Measurements from ENCODE around the gene BZW2.
"Not testable (repeated sequence)": the region's sequence is repeated elsewhere in the genome, so short reads cannot be mapped to it uniquely, and the experiment has no call there.

BZW2 gene

DNA sequence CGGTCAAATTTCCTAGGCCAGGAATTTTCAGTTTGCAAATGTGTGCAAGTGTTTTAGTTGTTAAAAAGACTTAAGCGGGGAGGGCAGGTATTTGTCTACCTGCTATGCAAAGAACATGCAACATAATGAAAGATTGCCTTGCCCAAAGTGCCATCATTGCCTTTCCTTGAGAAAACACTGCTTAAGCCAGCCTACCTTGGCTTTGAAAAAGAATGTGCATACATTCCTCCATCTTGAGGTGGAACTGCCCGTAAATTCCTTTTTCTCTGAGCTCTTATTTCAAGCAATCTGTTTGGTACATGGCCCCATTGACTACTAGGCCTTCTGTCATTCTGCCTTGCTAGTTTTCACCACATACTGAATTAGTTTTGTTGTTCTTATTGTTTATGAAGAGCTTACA, 29.3 kb downstream of the BZW2 start:
- no peak for DNase-seq

GRCh38 chr7:16677978-16678494, 32.1 kb downstream of the BZW2 start:
- DNase-seq, result no peak

- not testable (repeated sequence) for DNase-seq
These were observed 32.9 kb downstream of the BZW2 start for GRCh38 chr7:16678645-16679566.

- no peak for DNase-seq
These were observed 39.0 kb downstream of the BZW2 start for GRCh38 chr7:16684935-16685334.

DNA sequence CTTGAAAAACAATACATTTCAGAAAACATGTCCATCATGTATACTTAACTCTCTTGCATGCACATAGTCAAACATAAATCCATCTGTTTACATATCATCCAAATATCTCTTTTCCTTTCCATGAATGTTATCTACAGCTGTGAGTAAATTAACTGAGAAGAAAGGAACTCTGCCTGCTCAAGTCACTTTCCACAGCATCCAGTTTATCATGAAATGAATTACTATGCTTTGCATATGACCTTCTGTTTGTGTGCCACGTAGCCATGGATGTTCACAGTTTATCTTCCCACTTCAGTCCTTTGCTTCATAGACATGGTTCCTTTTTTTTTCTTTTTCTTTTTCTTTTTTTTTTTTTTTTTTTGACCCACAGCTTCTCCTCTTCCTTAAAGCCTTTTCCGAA, 39.6 kb downstream of the BZW2 start:
- DNase-seq, result no peak

DNA sequence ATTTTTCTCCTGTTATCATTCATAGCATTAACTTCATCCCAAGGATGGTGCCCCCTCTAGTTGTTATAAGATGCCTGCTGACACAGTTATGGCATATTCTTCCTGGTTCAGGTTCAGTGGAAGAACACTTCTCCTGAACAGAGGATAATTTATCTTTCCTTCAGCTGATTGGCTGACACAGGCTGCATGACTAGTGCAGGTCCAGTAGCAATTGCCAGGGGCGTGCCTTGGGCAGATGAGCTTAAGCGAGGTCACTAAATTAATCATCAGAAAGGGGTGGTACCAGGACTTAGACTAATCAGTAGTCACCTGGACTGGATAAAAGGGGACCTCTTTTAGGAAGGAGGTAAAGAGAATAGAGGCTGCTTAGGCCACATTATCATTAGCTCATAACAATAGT, 42.3 kb downstream of the BZW2 start:
- DNase-seq, result no peak

GRCh38 chr7:16691241-16691640, 45.3 kb downstream of the BZW2 start:
- no peak for DNase-seq

- DNase-seq, result no peak
These were observed 47.8 kb downstream of the BZW2 start for GRCh38 chr7:16693601-16694318.

GRCh38 chr7:16694806-16695205, 48.8 kb downstream of the BZW2 start:
- no peak for DNase-seq

GRCh38 chr7:16695621-16696237, 49.7 kb downstream of the BZW2 start:
- DNase-seq, result no peak

DNA sequence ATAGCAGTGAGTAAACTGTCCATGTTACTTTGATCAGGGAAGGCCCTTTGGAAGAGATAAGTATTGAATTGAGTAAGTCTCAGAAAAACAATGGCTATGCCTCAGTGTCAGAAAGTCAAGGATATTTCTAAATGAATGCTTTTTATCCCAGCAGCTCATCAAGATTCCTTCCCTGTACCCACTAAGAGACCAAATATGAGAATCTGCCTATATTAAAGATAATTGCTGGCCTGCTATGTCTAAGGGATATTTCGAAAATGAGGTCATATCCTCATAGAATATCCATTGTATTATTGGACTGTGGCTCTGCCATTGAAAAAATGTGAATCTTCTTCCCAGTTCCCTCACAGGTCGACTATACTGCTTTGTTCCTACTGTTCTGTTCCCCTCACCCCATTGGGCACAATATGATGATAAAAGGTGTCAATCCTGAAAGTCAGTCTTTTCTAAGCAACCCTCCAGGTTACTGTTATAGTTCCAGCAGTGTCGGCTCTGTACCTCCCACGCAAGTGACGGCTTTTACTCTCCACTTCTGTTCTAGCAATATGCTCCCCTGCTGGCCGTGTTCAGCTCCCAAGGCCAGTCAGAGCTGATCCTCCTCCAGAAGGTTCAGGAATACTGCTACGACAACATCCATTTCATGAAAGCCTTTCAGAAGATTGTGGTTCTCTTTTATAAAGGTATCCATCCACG, 51.7 kb downstream of the BZW2 start:
- no peak for DNase-seq

- no peak for DNase-seq
These were observed 52.4 kb downstream of the BZW2 start for GRCh38 chr7:16698200-16698905.

DNA sequence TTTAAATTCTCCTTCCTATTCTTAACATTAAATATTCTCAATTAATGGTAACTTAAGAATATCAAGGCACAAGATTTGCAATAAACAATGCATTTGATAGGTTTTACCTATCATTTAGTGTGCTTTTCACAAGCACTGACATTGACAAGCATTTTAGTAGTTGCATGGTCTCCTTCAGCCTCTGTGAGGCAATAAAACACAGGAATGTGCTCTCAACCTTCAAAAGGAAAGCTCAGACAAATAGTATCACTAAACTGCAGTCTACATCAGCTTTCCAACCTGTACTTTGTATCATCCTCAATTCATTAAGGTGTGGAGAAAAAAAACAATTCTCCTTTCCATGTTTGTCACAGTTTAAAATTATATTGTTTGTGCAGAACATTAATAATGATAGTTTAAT, 56.5 kb downstream of the BZW2 start:
- no peak for DNase-seq

- DNase-seq, result no peak
These were observed 62.5 kb downstream of the BZW2 start for GRCh38 chr7:16708511-16708910.

DNA sequence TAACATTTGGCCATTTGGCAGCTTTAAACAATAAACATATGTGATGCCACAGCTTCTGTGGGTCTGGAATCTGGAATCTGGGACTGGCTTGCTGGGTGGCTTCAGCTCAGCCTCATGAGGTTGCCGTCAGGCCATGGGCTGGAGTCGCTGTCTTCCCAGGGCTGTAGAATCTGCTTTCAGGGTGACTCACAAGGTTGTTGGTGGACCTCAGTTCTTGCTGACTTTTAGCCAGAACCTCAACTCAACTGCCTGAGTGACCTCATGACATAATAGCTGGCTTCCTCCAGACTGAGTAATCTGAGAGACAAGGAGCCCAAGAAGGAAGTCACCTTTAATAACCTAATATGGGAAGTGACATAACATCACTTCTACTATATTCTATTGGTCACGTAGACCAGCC, 63.0 kb downstream of the BZW2 start:
- no peak for DNase-seq

- no peak for DNase-seq
These were observed 64.7 kb downstream of the BZW2 start for GRCh38 chr7:16710651-16711050.

DNA sequence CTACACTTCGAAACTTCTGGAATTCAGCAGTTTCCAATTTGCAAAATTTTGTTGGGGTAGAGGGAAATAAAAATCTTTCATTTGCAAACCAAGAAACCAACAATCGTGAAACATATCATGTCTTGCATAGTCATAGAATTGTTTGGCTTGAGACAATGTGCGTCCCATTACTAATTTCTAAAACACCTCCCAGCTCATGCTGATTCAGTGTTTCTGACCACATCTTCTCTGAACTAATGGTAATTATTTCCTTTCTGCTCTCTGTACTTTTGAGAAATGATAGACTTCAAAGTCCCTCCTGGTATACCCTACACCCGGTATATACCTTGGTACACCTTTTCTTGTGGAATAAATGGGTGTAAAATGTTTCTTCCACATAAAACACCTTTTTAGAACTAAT, 65.7 kb downstream of the BZW2 start:
- no peak for DNase-seq

GRCh38 chr7:16712916-16713315, 66.9 kb downstream of the BZW2 start:
- no peak for DNase-seq

GRCh38 chr7:16715928-16716327, 69.9 kb downstream of the BZW2 start:
- no peak for DNase-seq

GRCh38 chr7:16718111-16718656, 72.2 kb downstream of the BZW2 start:
- DNase-seq, result no peak

GRCh38 chr7:16719699-16720098, 73.7 kb downstream of the BZW2 start:
- DNase-seq, result no peak

DNA sequence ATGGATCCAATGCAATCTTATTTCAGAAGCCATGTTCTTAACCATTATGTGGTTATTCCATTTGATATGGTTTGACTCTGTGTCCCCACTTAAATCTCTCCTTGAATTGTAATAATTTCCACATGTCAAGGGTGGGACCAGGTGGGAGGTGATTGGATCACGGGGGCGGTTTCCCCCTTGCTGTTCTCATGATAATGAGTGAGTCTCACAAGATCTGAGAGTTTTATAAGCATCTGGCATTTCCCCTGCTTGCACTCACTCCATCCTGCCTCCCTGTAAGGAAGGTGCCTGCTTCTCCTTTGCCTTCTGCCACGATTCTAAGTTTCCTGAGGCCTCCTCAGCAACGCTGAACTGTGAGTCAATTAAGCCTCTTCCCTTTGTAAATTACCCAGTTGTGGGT, 75.6 kb downstream of the BZW2 start:
- DNase-seq, result no peak
